HCT116 (cell line): ENCODE measurements around the gene CCDC197. TPM values are rescaled to one million over a fixed set of nuclear protein-coding genes. Genes with fewer than 3 reads are reported as not detected.

Source experiments
- ATAC-seq: fragments of 200-7000 bp; cut with Tn5 transposase; 2 replicates; pipeline ENCODE4 v1.9.1; 2020; ENCODE audit warnings: mild to moderate bottlenecking, moderate library complexity
- BruUV-seq: library from RNA; stranded (reverse); fragments of 400-500 nt; replicated peaks from 2 replicates; lab custom pipeline; 2021; lab: Mats Ljungman, UMichigan
- CTCF ChIA-PET: fragments of 300-600 bp; sonication (Branson Sonifier 250); formaldehyde crosslinking; loops from one replicate; lab custom pipeline; 2021; ENCODE audit warnings: antibody characterized with exemption; lab: Charles Lee
- POLR2A ChIA-PET: fragments of 300-600, 350-600 bp; sonication (Branson Sonifier 250); formaldehyde crosslinking; loops from one replicate; lab custom pipeline; 2021; ENCODE audit warnings: antibody characterized with exemption; lab: Charles Lee
- RAD21 ChIA-PET, 2 experiments: fragments of 300-600 bp; sonication (Branson Sonifier 250); formaldehyde crosslinking; loops; one replicate each; lab custom pipeline; 2023; ENCODE audit warnings: low total read pairs in 2 of 2; ENCODE audit not compliant: uncharacterized antibody in 2 of 2, unreplicated experiment in 2 of 2, low non-redundant PET in 1 of 2; lab: Charles Lee
- DNase-seq: peaks from one replicate; pipeline ENCODE4 v3.0.0-alpha.2; 2010; ENCODE audit warnings: low read depth, low spot score
- H2AFZ ChIP-seq: fragments of 200-600 bp; shearing (Covaris generic), sonication (generic); 2 replicates; pipeline ENCODE4 v1.6.1; 2017; ENCODE audit warnings: low read depth, mixed run types, mixed read lengths, antibody characterized with exemption, low read length; ENCODE audit not compliant: poor library complexity, severe bottlenecking
- H3K27ac ChIP-seq: 2 replicates; pipeline ENCODE4 v1.5.1; 2012; ENCODE audit warnings: low read depth, low read length
- H3K27me3 ChIP-seq: fragments of 200-600 bp; sonication (generic); 2 replicates; pipeline ENCODE4 v1.6.1; 2016; ENCODE audit warnings: mixed run types, low read length, mixed read lengths; ENCODE audit not compliant: insufficient read depth
- H3K36me3 ChIP-seq, 2 experiments: fragments of 200-500 bp in 1 of 2; fragments of 200-600 bp in 1 of 2; sonication (Bioruptor generic) in 1 of 2; sonication (generic) in 1 of 2; 2 replicates each; pipeline versions ENCODE4 v1.5.1 to v1.6.1; 2014 to 2016; ENCODE audit warnings: low read length in 2 of 2, inconsistent platforms in 1 of 2, mixed read lengths in 1 of 2, mixed run types in 1 of 2; ENCODE audit not compliant: insufficient read depth in 2 of 2, control insufficient read depth in 1 of 2
- H3K4me1 ChIP-seq, 2 experiments: fragments of 200-600 bp in 1 of 2; sonication (generic) in 1 of 2; 2 replicates each; pipeline versions ENCODE4 v1.5.1 to v1.6.1; 2012 to 2017; ENCODE audit warnings: low read length in 2 of 2, inconsistent platforms in 1 of 2, mild to moderate bottlenecking in 1 of 2, mixed read lengths in 1 of 2, mixed run types in 1 of 2, moderate library complexity in 1 of 2; ENCODE audit not compliant: insufficient read depth in 2 of 2, control insufficient read depth in 1 of 2
- H3K4me2 ChIP-seq: fragments of 200-600 bp; sonication (generic); 2 replicates; pipeline ENCODE4 v1.6.1; 2017; ENCODE audit warnings: mixed run types, low read length, mixed read lengths
- H3K4me3 ChIP-seq, 2 experiments: fragments of 200-600 bp in 1 of 2; sonication (generic) in 1 of 2; replicated peaks in 1 of 2; 2 replicates each; pipeline ENCODE4 v1.5.1; 2011 to 2016; ENCODE audit warnings: low read length in 2 of 2, control low read depth in 1 of 2, low read depth in 1 of 2, mild to moderate bottlenecking in 1 of 2, mixed read lengths in 1 of 2, mixed run types in 1 of 2
- H3K79me2 ChIP-seq: fragments of 200-600 bp; sonication (generic); 2 replicates; pipeline ENCODE4 v1.6.1; 2017; ENCODE audit warnings: mild to moderate bottlenecking, mixed run types, low read length, moderate library complexity, mixed read lengths; ENCODE audit not compliant: insufficient read depth
- H3K9ac ChIP-seq: fragments of 200-600 bp; sonication (generic); 2 replicates; pipeline ENCODE4 v1.6.1; 2016; ENCODE audit warnings: low read length, mixed read lengths
- H3K9me2 ChIP-seq: fragments of 200-600 bp; sonication (generic), shearing (Covaris generic); 2 replicates; pipeline ENCODE4 v1.6.1; 2017; ENCODE audit warnings: mixed run types, mild to moderate bottlenecking, moderate library complexity; ENCODE audit not compliant: insufficient read depth
- H3K9me3 ChIP-seq, 2 experiments: fragments of 200-500 bp in 1 of 2; fragments of 200-600 bp in 1 of 2; sonication (Bioruptor generic) in 1 of 2; sonication (generic) in 1 of 2; 2 replicates each; pipeline ENCODE4 v1.6.1; 2014 to 2017; ENCODE audit warnings: low read length in 2 of 2, mixed read lengths in 2 of 2, inconsistent platforms in 1 of 2, low read depth in 1 of 2, mild to moderate bottlenecking in 1 of 2, mixed run types in 1 of 2, moderate library complexity in 1 of 2; ENCODE audit not compliant: control insufficient read depth in 1 of 2, insufficient read depth in 1 of 2
- H4K20me1 ChIP-seq: fragments of 200-600 bp; sonication (generic), shearing (Covaris generic); 2 replicates; pipeline ENCODE4 v1.6.1; 2017; ENCODE audit warnings: mixed run types, mild to moderate bottlenecking, moderate library complexity; ENCODE audit not compliant: insufficient read depth
- ATF3 ChIP-seq: IDR thresholded peaks from 2 replicates; pipeline ENCODE4 v1.6.1; 2012
- CBX3 ChIP-seq: IDR thresholded peaks from 2 replicates; pipeline ENCODE4 v1.6.1; 2012; ENCODE audit warnings: low read depth
- CEBPB ChIP-seq: IDR thresholded peaks from 2 replicates; pipeline ENCODE4 v1.6.1; 2012; ENCODE audit warnings: low read depth
- CTCF ChIP-seq, 3 experiments: fragments of 200-600 bp in 1 of 3; sonication (generic) in 1 of 3; IDR thresholded peaks in 2 of 3; conservative IDR thresholded peaks in 1 of 3; 2 replicates each; pipeline ENCODE4 v1.5.1; 2012 to 2017; ENCODE audit warnings: low read depth in 2 of 3, low read length in 2 of 3, antibody characterized with exemption in 1 of 3, borderline replicate concordance in 1 of 3, control low read depth in 1 of 3, mild to moderate bottlenecking in 1 of 3, mixed read lengths in 1 of 3, mixed run types in 1 of 3, moderate library complexity in 1 of 3; ENCODE audit not compliant: insufficient read depth in 1 of 3
- EGR1 ChIP-seq: IDR thresholded peaks from 2 replicates; pipeline ENCODE4 v1.6.1; 2012; ENCODE audit warnings: low read depth
- ELF1 ChIP-seq: IDR thresholded peaks from 2 replicates; pipeline ENCODE4 v1.6.1; 2012; ENCODE audit warnings: low read depth, borderline replicate concordance
- EZH2 ChIP-seq: fragments of 200-600 bp; sonication (generic); IDR thresholded peaks from 2 replicates; pipeline ENCODE4 v1.6.1; 2017; ENCODE audit warnings: antibody characterized with exemption, mixed run types
- JUND ChIP-seq: IDR thresholded peaks from 2 replicates; pipeline ENCODE4 v1.6.1; 2012
- POLR2A ChIP-seq: IDR thresholded peaks from 2 replicates; pipeline ENCODE4 v1.7.0; 2011; ENCODE audit warnings: borderline replicate concordance; ENCODE audit not compliant: insufficient read depth, insufficient read length; ENCODE audit errors: extremely low read depth
- POLR2AphosphoS5 ChIP-seq: IDR thresholded peaks from 2 replicates; pipeline ENCODE4 v1.6.1; 2011; ENCODE audit warnings: mild to moderate bottlenecking, low read depth, low read length, moderate library complexity
- RAD21 ChIP-seq: IDR thresholded peaks from 2 replicates; pipeline ENCODE4 v1.6.1; 2012; ENCODE audit warnings: low read depth, mild to moderate bottlenecking
- REST ChIP-seq: IDR thresholded peaks from 2 replicates; pipeline ENCODE4 v1.6.1; 2012; ENCODE audit warnings: low read depth
- SP1 ChIP-seq: IDR thresholded peaks from 2 replicates; pipeline ENCODE4 v1.6.1; 2012; ENCODE audit warnings: low read depth
- YY1 ChIP-seq: IDR thresholded peaks from 2 replicates; pipeline ENCODE4 v1.6.1; 2011; ENCODE audit warnings: low read length, low read depth, moderate library complexity, mild to moderate bottlenecking; ENCODE audit not compliant: insufficient replicate concordance; ENCODE audit errors: extremely low read depth
- intact Hi-C: fragments of 100-400 bp; cut with micrococcal nuclease; formaldehyde crosslinking; loops from 2 replicates; pipeline ENCODE4 v1.10.0; 2022
- total RNA-seq: library from RNA; stranded (reverse); gene quantifications from one replicate; pipeline ENCODE4 v1.2.1, GENCODE V29; 2021; ENCODE audit not compliant: unreplicated experiment

The CCDC197 gene
- total RNA-seq, 1 experiment from 2014 or later: not detected

- no peak overlapping the region for H3K27ac ChIP-seq
- no peaks in the 10 kb centered on the region for H3K79me2 ChIP-seq
- H3K4me1 ChIP-seq: peaks cover 8 to 18% of the 10 kb centered on the region in 2 experiments; a peak in 2 of 4 replicates
- no peak overlapping the region for H3K9ac ChIP-seq
- no peak overlapping the region for H3K4me3 ChIP-seq
- ATAC-seq (peak; percentile 57; the same call in 1 of the 2 replicates), DNase-seq (no peak)
- H4K20me1 ChIP-seq: no peaks in the 10 kb centered on the region
- no peaks in the 10 kb centered on the region for H3K27me3 ChIP-seq
- ChIA-PET CTCF (interaction anchor here (0.9 kb wide), 1 partner anchor 78 kb away, joined by 3 read pairs; no protein-coding TSS in a partner anchor), RAD21 (no interaction called here), POLR2A (no interaction called here)
- intact Hi-C loops: no loop called here
- no TSS peak for BruUV-seq
- no peaks in the 10 kb centered on the region for H3K9me2 ChIP-seq
- no peak overlapping the region for H2AFZ ChIP-seq
- H3K36me3 ChIP-seq: no peaks in the 10 kb centered on the region
- H3K9me3 ChIP-seq: no peaks in the 10 kb centered on the region
- no peak overlapping the region for H3K4me2 ChIP-seq
- TF ChIP-seq CTCF (IDR thresholded peaks at IDR 0.05 in 2 of 3, conservative IDR thresholded peaks at IDR 0.05 in 1 of 3; ENCODE audit: borderline replicate concordance in 1 of 3, insufficient read depth in 1 of 3, low read depth in 2 of 3, low read length in 2 of 3) (peak in 2 of 3 experiments; percentile 12 to 27; a peak in 2 of 6 replicates), ATF3 (no peak)
Measured at GRCh38 chr14:94015223-94015622, 18.1 kb downstream of the CCDC197 start.

- POLR2A ChIA-PET: no interaction called here
- Histone ChIP-seq H2AFZ (no peak overlapping the region), H3K27me3 (no peaks in the 10 kb centered on the region), H3K27ac (no peak overlapping the region), H3K9me2 (no peaks in the 10 kb centered on the region), H3K9me3 (no peaks in the 10 kb centered on the region), H3K36me3 (no peaks in the 10 kb centered on the region), H3K4me3 (no peak overlapping the region), H4K20me1 (no peaks in the 10 kb centered on the region), H3K9ac (no peak overlapping the region), H3K4me1 (peaks cover 8 to 24% of the 10 kb centered on the region in 2 experiments; a peak in 3 of 4 replicates), H3K79me2 (no peaks in the 10 kb centered on the region), H3K4me2 (no peak overlapping the region)
- intact Hi-C loops: no loop called here
- CTCF ChIA-PET: no interaction called here
- BruUV-seq: no TSS peak
- RAD21 ChIA-PET: interaction anchor here in 1 of 2 experiments (0.6 kb wide), 1 partner anchor 9 kb away, joined by 3 read pairs; no protein-coding TSS in a partner anchor
- DNase-seq: no peak
- no peak for ATAC-seq
- TF ChIP-seq CBX3 (no peak), ATF3 (no peak), POLR2A (no peak), JUND (no peak), EGR1 (no peak), REST (no peak), RAD21 (no peak), EZH2 (no peak), YY1 (no peak), POLR2AphosphoS5 (no peak), ELF1 (no peak), CEBPB (no peak), SP1 (no peak)
Measured at GRCh38 chr14:94016446-94016976, 19.4 kb downstream of the CCDC197 start.
